Endothelial cell of umbilical vein (primary cell): ENCODE results near the gene RFNG. TPM values are rescaled to one million over a fixed set of nuclear protein-coding genes. Genes with fewer than 3 reads are reported as not detected.

Source experiments
- BruUV-seq: library from RNA; stranded (reverse); fragments of 400-500 nt; replicated peaks from 2 replicates; lab custom pipeline; 2021; lab: Mats Ljungman, UMichigan
- CTCF ChIA-PET: fragments of 300-600, 350-600 bp; sonication (Branson Sonifier 250); formaldehyde crosslinking; loops from one replicate; lab custom pipeline; 2021; ENCODE audit warnings: antibody characterized with exemption, inconsistent platforms; lab: Charles Lee
- POLR2A ChIA-PET: fragments of 300-600, 350-600 bp; sonication (Branson Sonifier 250); formaldehyde crosslinking; loops from one replicate; lab custom pipeline; 2021; ENCODE audit warnings: antibody characterized with exemption, inconsistent platforms; lab: Charles Lee
- DNase-seq: peaks from one replicate; pipeline ENCODE4 v3.0.0-alpha.2; 2011; ENCODE audit warnings: low read depth, low spot score
- FAIRE-seq: peaks from 2 replicates; lab custom pipeline; 2011; peaks lifted over from hg19 to GRCh38; lab: Jason Lieb, UNC
- H2AFZ ChIP-seq: 2 replicates; pipeline ENCODE4 v1.6.0; 2012; ENCODE audit warnings: low read depth, low read length, control low read depth, inconsistent platforms
- H3K27ac ChIP-seq: 2 replicates; pipeline ENCODE4 v1.5.1; 2011; ENCODE audit warnings: low read depth, mild to moderate bottlenecking, control low read depth, low read length, moderate library complexity; ENCODE audit not compliant: insufficient read depth
- H3K27me3 ChIP-seq, 2 experiments: 2 replicates each; pipeline versions ENCODE4 v1.6.0 to v1.6.1; 2011; ENCODE audit warnings: low read length in 2 of 2, mixed read lengths in 1 of 2; ENCODE audit not compliant: control insufficient read depth in 2 of 2, insufficient read depth in 2 of 2
- H3K36me3 ChIP-seq, 2 experiments: 2 replicates in 1 of 2; 3 replicates in 1 of 2; pipeline ENCODE4 v1.5.1; 2011; ENCODE audit warnings: low read length in 2 of 2, mild to moderate bottlenecking in 1 of 2, moderate library complexity in 1 of 2; ENCODE audit not compliant: control insufficient read depth in 2 of 2, insufficient read depth in 2 of 2; ENCODE audit errors: extremely low read depth in 1 of 2
- H3K4me1 ChIP-seq: 3 replicates; pipeline ENCODE4 v1.5.1; 2011; ENCODE audit warnings: mild to moderate bottlenecking, low read length; ENCODE audit not compliant: control insufficient read depth, insufficient read depth; ENCODE audit errors: extremely low read depth
- H3K4me2 ChIP-seq: 2 replicates; pipeline ENCODE4 v1.6.1; 2011; ENCODE audit warnings: low read length, control low read depth, mixed read lengths; ENCODE audit not compliant: insufficient read depth
- H3K4me3 ChIP-seq, 3 experiments: fragments of 200-600 bp in 1 of 3; sonication (generic), shearing (Covaris generic) in 1 of 3; replicated peaks in 1 of 3; 2 replicates each; pipeline ENCODE4 v1.5.1; 2011 to 2016; ENCODE audit warnings: control low read depth in 3 of 3, low read length in 3 of 3, mild to moderate bottlenecking in 2 of 3, inconsistent platforms in 1 of 3, low read depth in 1 of 3, moderate library complexity in 1 of 3; ENCODE audit not compliant: insufficient read depth in 1 of 3
- H3K79me2 ChIP-seq: 2 replicates; pipeline ENCODE4 v1.6.0; 2012; ENCODE audit warnings: low read length, inconsistent platforms; ENCODE audit not compliant: control insufficient read depth, insufficient read depth
- H3K9ac ChIP-seq: replicated peaks from 2 replicates; pipeline ENCODE3; 2011; ENCODE audit warnings: low read length, control low read depth; ENCODE audit not compliant: insufficient read depth; ENCODE audit errors: extremely low read depth
- H3K9me1 ChIP-seq: replicated peaks from 3 replicates; pipeline ENCODE4 v1.6.0; 2011; ENCODE audit warnings: mild to moderate bottlenecking, low read length; ENCODE audit not compliant: control insufficient read depth, insufficient read depth; ENCODE audit errors: extremely low read depth
- H3K9me3 ChIP-seq: replicated peaks from 2 replicates; pipeline ENCODE4 v1.5.1; 2012; ENCODE audit warnings: low read length, inconsistent platforms; ENCODE audit not compliant: control insufficient read depth, insufficient read depth
- H4K20me1 ChIP-seq: replicated peaks from 2 replicates; pipeline ENCODE3; 2011; ENCODE audit warnings: mild to moderate bottlenecking, low read length; ENCODE audit not compliant: control insufficient read depth, insufficient read depth; ENCODE audit errors: extremely low read depth
- CTCF ChIP-seq, 2 donors: IDR thresholded peaks; 1 replicate in 1 of 2; 2 replicates in 1 of 2; pipeline ENCODE4 v1.5.1; 2011; ENCODE audit warnings: low read length in 2 of 2, mild to moderate bottlenecking in 2 of 2, moderate library complexity in 2 of 2, control low read depth in 1 of 2, inconsistent platforms in 1 of 2, low read depth in 1 of 2; ENCODE audit not compliant: insufficient read depth in 1 of 2; ENCODE audit errors: extremely low read depth in 1 of 2
- EZH2 ChIP-seq: IDR thresholded peaks from 2 replicates; pipeline ENCODE4 v1.6.1; 2012; ENCODE audit warnings: borderline replicate concordance, low read depth, mild to moderate bottlenecking, moderate library complexity, low read length, inconsistent platforms; ENCODE audit not compliant: severe bottlenecking
- FOS ChIP-seq: IDR thresholded peaks from 2 replicates; pipeline ENCODE4 v1.6.1; 2011; ENCODE audit warnings: mild to moderate bottlenecking, low read length, moderate library complexity, borderline replicate concordance; ENCODE audit not compliant: insufficient read depth
- GATA2 ChIP-seq: IDR thresholded peaks from 2 replicates; pipeline ENCODE4 v1.7.0; 2011; ENCODE audit warnings: low read depth, mild to moderate bottlenecking, moderate library complexity, mixed read lengths, low read length; ENCODE audit not compliant: insufficient read length, insufficient read depth
- JUN ChIP-seq: IDR thresholded peaks from 2 replicates; pipeline ENCODE4 v1.6.1; 2011; ENCODE audit warnings: borderline replicate concordance, low read depth; ENCODE audit not compliant: insufficient read length, insufficient read depth
- MAX ChIP-seq: IDR thresholded peaks from 2 replicates; pipeline ENCODE4 v1.6.1; 2011; ENCODE audit not compliant: insufficient read depth, insufficient read length
- MYC ChIP-seq: IDR thresholded peaks from one replicate; pipeline ENCODE4 v1.6.1; 2011; ENCODE audit warnings: mild to moderate bottlenecking, low read depth, low read length
- POLR2A ChIP-seq: IDR thresholded peaks from 2 replicates; pipeline ENCODE4 v1.6.1; 2012; ENCODE audit warnings: low read depth, mild to moderate bottlenecking, control low read depth, low read length
- POLR2AphosphoS5 ChIP-seq: IDR thresholded peaks from 2 replicates; pipeline ENCODE4 v1.6.1; 2012; ENCODE audit warnings: low read depth, mild to moderate bottlenecking, control low read depth, low read length, moderate library complexity; ENCODE audit not compliant: insufficient read depth
- dilution Hi-C: fragments of 300-500 bp; cut with MboI; formaldehyde crosslinking; loops from one replicate; pipeline ENCODE4 v1.15.0; 2019; ENCODE audit warnings: low sequenced_read_pairs; ENCODE audit not compliant: extremely low pct_ligation_motif_present
- intact Hi-C: fragments of 100-400 bp; cut with micrococcal nuclease; formaldehyde crosslinking; loops from one replicate; pipeline ENCODE4 v1.10.0; 2022
- polyA plus RNA-seq, 4 experiments: library from polyadenylated mRNA; depleted of rRNA in 3 of 4; stranded (reverse) in 3 of 4; unstranded in 1 of 4; fragments of >200 nt; gene quantifications; 2 replicates each; pipeline versions ENCODE4 v1.2.1 to v1.2.3, GENCODE V29; 2011 to 2012; ENCODE audit warnings: missing spikeins in 1 of 4
- total RNA-seq: library from RNA; stranded (reverse); gene quantifications from 2 replicates; pipeline ENCODE4 v1.2.3, GENCODE V29; 2021

The RFNG gene
- total and polyA plus RNA-seq, 2 donors (not counting 3 experiments of a cell fraction or from before 2014, with no cell fraction given), result 33.7 to 40.0 TPM

GRCh38 chr17:82065193-82065637, 13.6 kb upstream of the RFNG start:
- dilution Hi-C loops (no loop called here), intact Hi-C loops (no loop called here)
- Histone ChIP-seq H3K36me3 (peaks cover 0 to 15% of the 10 kb centered on the region in 2 experiments), H4K20me1 (no peaks in the 10 kb centered on the region), H3K9me3 (no peaks in the 10 kb centered on the region), H3K4me3 (peak overlapping the region; percentile 55 to 82 (median 76)), H3K4me1 (peaks cover 15% of the 10 kb centered on the region), H3K27ac (peak overlapping the region; percentile 48), H3K4me2 (peak overlapping the region; percentile 78), H3K27me3 (no peaks in the 10 kb centered on the region), H3K9ac (peak overlapping the region; percentile 77), H3K79me2 (peaks cover 14% of the 10 kb centered on the region), H2AFZ (peak overlapping the region; percentile 99), H3K9me1 (no peaks in the 10 kb centered on the region)
- TF ChIP-seq JUN, result no peak
- TF ChIP-seq EZH2, result no peak
- no peak for TF ChIP-seq CTCF (IDR thresholded peaks at IDR 0.05; ENCODE audit: extremely low read depth in 1 of 2, insufficient read depth in 1 of 2, low read depth in 1 of 2, low read length in 2 of 2)
- no peak for TF ChIP-seq MYC
- TF ChIP-seq FOS, result no peak
- no peak for TF ChIP-seq POLR2AphosphoS5
- TF ChIP-seq POLR2A, result no peak
- TF ChIP-seq MAX, result no peak
- TF ChIP-seq GATA2, result no peak
- ChIA-PET CTCF (interaction anchor here (1.0 to 1.1 kb wide), 2 partner anchors 28 to 35 kb away, joined by 3 to 6 read pairs; partner anchors contain the start of gene DCXR), POLR2A (interaction anchor here (0.6 to 0.7 kb wide), 2 partner anchors 33 to 120 kb away, joined by 3 read pairs; no protein-coding TSS in a partner anchor)
- DNase-seq (peak; percentile 36), FAIRE-seq (no peak)
- no TSS peak for BruUV-seq
